ENCODE measurements around the gene RNF217.

Gene RNF217

DNA sequence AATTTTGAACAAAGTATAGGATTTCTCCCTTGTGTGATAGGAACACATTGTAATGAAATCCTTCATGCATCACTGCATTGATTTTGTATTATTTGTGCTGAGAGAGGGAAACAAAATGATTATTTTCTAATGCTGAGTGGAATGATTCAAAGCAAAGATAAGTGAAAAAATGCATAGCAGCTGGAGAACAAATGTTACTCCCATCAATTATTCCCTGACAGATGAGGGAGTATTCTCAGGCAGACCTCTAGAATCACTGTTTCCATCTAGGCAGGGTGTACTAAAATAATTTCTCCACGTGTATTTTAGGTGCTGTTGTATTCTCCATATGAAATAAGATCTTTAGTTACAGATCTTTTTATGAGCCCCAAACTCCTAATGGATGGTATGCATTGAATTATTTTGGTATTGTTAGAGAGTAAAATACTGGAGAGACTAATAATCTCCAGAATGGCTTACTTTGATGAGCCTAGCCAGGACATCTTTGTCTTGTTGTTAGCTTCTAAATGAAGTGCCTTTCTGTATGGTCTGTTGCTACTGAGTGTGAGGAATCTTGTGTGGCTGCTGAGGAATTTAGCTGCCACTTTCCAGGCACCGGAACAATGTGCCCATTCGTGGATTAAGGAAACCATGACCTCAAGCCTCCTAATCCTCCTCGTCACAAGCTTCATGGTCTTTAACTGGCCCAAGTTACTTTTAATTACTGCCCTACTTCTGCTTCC lies 39.6 kb downstream of the RNF217 start:
- Histone ChIP-seq H3K9me3 (ENCODE audit: control insufficient read depth, insufficient read depth, low read depth, low read length) (0 out of 2 replicates have a peak, but pooled peaks cover 2% of the 10 kb centered on the region), H3K4me3 (ENCODE audit: low read depth, low read length) (no peak overlapping the region), H3K27ac (ENCODE audit: low read depth, low read length) (no peak overlapping the region), H3K9ac (ENCODE audit: low read length) (no peak overlapping the region), H3K27me3 (ENCODE audit: control insufficient read depth, insufficient read depth, low read length) (no peaks in the 10 kb centered on the region), H3K4me1 (ENCODE audit: control insufficient read depth, insufficient read depth, low read length) (0 out of 2 replicates have a peak, but pooled peaks cover 12% of the 10 kb centered on the region), H3K36me3 (ENCODE audit: control insufficient read depth, insufficient read depth, low read length) (no peaks in the 10 kb centered on the region)

DNA sequence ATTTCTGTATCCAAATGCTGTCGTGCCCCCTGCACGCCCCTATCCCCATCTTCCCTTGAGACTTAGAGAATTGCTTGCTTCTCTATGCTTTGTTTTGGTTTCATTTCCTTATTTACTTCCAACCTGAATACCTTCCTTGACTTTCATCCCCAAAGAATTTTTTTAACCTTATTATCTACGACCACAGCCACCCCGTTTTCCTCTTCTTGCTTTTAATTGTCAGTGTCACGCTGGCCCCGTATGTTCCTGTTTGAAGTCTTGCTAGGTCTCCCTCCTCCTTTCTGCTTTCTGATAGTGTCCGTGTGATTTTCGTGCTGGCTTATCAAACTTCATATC lies 40.1 kb downstream of the RNF217 start:
- Histone ChIP-seq H3K4me3 (ENCODE audit: low read depth, low read length) (no peak overlapping the region), H3K27ac (ENCODE audit: low read depth, low read length) (no peak overlapping the region)

DNA sequence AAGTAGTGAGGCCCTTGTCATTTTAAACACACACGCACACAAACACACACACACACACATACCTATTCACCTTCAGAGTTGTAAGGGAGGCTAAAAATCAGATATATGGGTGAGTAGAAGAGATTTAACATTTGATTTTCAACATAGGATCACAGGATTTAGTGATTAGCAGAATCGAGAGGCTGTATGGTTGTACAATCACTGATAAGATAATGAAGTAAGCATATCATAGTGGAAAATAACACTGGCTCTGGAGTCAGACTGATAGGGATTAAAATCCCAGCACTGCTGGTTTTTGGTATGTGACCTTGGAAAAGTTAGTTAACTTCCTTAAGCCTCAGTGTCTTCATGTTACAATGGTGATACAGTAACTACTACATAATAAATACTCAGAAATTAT lies 40.8 kb downstream of the RNF217 start:
- H3K4me1 ChIP-seq (ENCODE audit: control insufficient read depth, insufficient read depth, low read length) = 0 out of 2 replicates have a peak, but pooled peaks cover 12% of the 10 kb centered on the region

More for the DNA sequence above, 40.1 kb downstream of the RNF217 start:
- 0 out of 2 replicates have a peak, but pooled peaks cover 12% of the 10 kb centered on the region for H3K4me1 ChIP-seq (ENCODE audit: control insufficient read depth, insufficient read depth, low read length)
- H3K27me3 ChIP-seq (ENCODE audit: control insufficient read depth, insufficient read depth, low read length) = no peaks in the 10 kb centered on the region
- no peaks in the 10 kb centered on the region for H3K36me3 ChIP-seq (ENCODE audit: control insufficient read depth, insufficient read depth, low read length)
- 0 out of 2 replicates have a peak, but pooled peaks cover 2% of the 10 kb centered on the region for H3K9me3 ChIP-seq (ENCODE audit: control insufficient read depth, insufficient read depth, low read depth, low read length)
- H3K9ac ChIP-seq (ENCODE audit: low read length) = no peak overlapping the region

DNA sequence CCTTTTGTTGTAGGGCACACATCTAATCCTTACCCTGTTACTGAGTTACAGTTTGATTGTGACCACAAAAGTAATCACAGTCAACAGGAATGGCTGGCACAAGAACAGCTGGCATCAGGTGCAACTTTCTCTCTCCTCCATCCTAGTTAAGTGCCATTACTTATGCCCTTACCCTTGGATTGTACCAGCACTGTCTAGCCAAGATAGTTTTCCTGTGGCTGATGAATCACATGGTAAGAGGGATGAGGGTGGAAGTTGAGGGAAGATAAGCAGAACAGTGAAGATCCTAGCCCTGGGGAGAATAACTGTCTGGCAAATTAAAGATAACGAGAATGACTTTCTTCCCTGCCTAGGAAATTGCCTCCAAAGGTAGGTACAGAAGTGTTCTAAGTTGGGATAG lies 42.0 kb downstream of the RNF217 start:
- 0 out of 2 replicates have a peak, but pooled peaks cover 2% of the 10 kb centered on the region for H3K9me3 ChIP-seq (ENCODE audit: control insufficient read depth, insufficient read depth, low read depth, low read length)
- H3K27ac ChIP-seq (ENCODE audit: low read depth, low read length) = no peak overlapping the region
- no peaks in the 10 kb centered on the region for H3K27me3 ChIP-seq (ENCODE audit: control insufficient read depth, insufficient read depth, low read length)

More for the DNA sequence above, 40.8 kb downstream of the RNF217 start:
- Histone ChIP-seq H3K27me3 (ENCODE audit: control insufficient read depth, insufficient read depth, low read length) (no peaks in the 10 kb centered on the region), H3K9me3 (ENCODE audit: control insufficient read depth, insufficient read depth, low read depth, low read length) (0 out of 2 replicates have a peak, but pooled peaks cover 2% of the 10 kb centered on the region), H3K9ac (ENCODE audit: low read length) (no peak overlapping the region), H3K36me3 (ENCODE audit: control insufficient read depth, insufficient read depth, low read length) (no peaks in the 10 kb centered on the region), H3K4me3 (ENCODE audit: low read depth, low read length) (no peak overlapping the region), H3K27ac (ENCODE audit: low read depth, low read length) (no peak overlapping the region)

DNA sequence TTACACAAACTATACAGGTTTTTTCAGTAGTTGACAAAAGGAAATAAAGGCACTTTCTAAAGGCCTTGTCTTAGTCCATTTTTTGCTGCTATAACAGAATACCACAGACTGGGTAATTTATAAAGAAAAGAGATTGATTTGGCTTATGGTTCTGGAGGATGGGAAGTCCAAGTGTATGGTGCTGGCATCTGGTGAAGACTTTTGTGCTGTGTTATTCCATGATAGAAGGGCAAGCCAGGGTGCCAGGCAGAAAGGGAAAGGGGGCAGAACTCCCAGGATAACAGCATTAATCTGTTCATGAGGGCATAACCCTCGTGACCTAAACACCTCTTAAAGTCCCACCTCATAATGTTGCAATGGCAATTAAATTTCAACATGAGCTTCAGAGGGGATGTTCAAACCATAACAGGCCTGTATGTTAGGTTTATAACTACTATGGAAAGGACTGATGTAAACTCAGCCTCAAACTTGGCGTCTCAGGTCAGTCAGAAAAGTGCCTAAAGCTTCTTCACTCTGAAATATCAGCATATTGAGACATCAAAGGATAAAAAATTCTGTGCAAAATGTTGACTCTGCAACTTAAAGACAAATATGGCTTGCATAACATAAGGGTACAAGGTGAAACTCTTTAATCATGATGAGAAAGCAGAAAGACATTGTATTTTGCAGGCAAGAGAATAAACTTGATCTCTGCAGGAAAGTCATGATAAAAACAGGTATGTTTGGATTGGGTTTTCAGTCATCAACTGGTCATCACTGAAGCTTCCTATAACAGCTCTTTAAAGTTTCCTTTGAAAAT lies 42.8 kb downstream of the RNF217 start:
- Histone ChIP-seq H3K9ac (ENCODE audit: low read length) (no peak overlapping the region), H3K4me3 (ENCODE audit: low read depth, low read length) (no peak overlapping the region), H3K27me3 (ENCODE audit: control insufficient read depth, insufficient read depth, low read length) (no peaks in the 10 kb centered on the region), H3K4me1 (ENCODE audit: control insufficient read depth, insufficient read depth, low read length) (0 out of 2 replicates have a peak, but pooled peaks cover 12% of the 10 kb centered on the region), H3K9me3 (ENCODE audit: control insufficient read depth, insufficient read depth, low read depth, low read length) (0 out of 2 replicates have a peak, but pooled peaks cover 2% of the 10 kb centered on the region), H3K36me3 (ENCODE audit: control insufficient read depth, insufficient read depth, low read length) (no peaks in the 10 kb centered on the region), H3K27ac (ENCODE audit: low read depth, low read length) (no peak overlapping the region)

More for the DNA sequence above, 42.0 kb downstream of the RNF217 start:
- Histone ChIP-seq H3K9ac (ENCODE audit: low read length) (no peak overlapping the region), H3K4me1 (ENCODE audit: control insufficient read depth, insufficient read depth, low read length) (0 out of 2 replicates have a peak, but pooled peaks cover 12% of the 10 kb centered on the region), H3K36me3 (ENCODE audit: control insufficient read depth, insufficient read depth, low read length) (no peaks in the 10 kb centered on the region), H3K4me3 (ENCODE audit: low read depth, low read length) (no peak overlapping the region)

DNA sequence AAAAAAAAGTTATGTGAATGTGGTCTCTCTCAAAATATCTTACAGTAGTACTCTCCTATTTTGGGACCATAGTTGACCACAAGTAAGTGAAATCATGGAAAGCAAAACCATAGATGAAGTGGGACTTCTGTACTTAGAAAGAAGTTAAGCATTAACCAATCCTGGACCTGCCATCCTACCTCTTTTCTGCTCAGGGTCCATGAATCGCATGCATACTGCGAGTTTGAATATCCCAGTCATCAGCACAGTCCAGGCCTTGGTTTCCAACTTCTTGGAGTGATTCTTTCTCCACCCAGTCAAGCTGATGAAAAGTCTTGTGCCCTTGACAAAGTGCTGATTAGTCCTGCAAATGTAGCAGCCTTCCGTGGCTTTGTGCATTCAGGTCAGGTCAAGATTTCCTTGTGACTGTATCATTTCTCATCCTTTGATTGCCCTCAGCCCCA lies 46.0 kb downstream of the RNF217 start:
- H3K4me1 ChIP-seq (ENCODE audit: control insufficient read depth, insufficient read depth, low read length) = no peaks in the 10 kb centered on the region

DNA sequence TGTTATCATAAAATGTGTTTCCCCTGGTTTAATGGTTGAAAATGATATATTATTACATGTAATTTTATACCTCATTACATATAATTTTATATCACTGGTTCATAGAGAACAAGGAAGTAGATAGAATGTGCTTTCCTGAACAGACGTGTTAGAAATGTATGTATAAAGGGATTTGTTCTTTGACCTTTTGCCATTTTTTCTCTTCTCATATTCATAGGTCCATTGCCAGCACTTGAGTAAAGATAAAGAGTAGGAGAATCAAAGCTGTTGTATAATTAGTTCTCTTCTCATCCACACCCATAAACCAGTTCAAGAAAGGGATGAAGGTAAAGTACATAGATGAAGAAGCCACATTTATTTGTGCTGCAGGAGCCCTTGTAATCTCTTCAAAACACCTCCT lies 46.7 kb downstream of the RNF217 start:
- H3K9ac ChIP-seq (ENCODE audit: low read length) = no peak overlapping the region
- 0 out of 2 replicates have a peak, but pooled peaks cover 2% of the 10 kb centered on the region for H3K9me3 ChIP-seq (ENCODE audit: control insufficient read depth, insufficient read depth, low read depth, low read length)
- H3K4me3 ChIP-seq (ENCODE audit: low read depth, low read length) = no peak overlapping the region
- no peak overlapping the region for H3K27ac ChIP-seq (ENCODE audit: low read depth, low read length)
- no peaks in the 10 kb centered on the region for H3K4me1 ChIP-seq (ENCODE audit: control insufficient read depth, insufficient read depth, low read length)
- no peaks in the 10 kb centered on the region for H3K36me3 ChIP-seq (ENCODE audit: control insufficient read depth, insufficient read depth, low read length)
- no peaks in the 10 kb centered on the region for H3K27me3 ChIP-seq (ENCODE audit: control insufficient read depth, insufficient read depth, low read length)

More for the DNA sequence above, 46.0 kb downstream of the RNF217 start:
- no peaks in the 10 kb centered on the region for H3K36me3 ChIP-seq (ENCODE audit: control insufficient read depth, insufficient read depth, low read length)
- no peaks in the 10 kb centered on the region for H3K27me3 ChIP-seq (ENCODE audit: control insufficient read depth, insufficient read depth, low read length)
- H3K9me3 ChIP-seq (ENCODE audit: control insufficient read depth, insufficient read depth, low read depth, low read length) = 0 out of 2 replicates have a peak, but pooled peaks cover 2% of the 10 kb centered on the region
- H3K27ac ChIP-seq (ENCODE audit: low read depth, low read length) = no peak overlapping the region
- no peak overlapping the region for H3K9ac ChIP-seq (ENCODE audit: low read length)
- H3K4me3 ChIP-seq (ENCODE audit: low read depth, low read length) = no peak overlapping the region

DNA sequence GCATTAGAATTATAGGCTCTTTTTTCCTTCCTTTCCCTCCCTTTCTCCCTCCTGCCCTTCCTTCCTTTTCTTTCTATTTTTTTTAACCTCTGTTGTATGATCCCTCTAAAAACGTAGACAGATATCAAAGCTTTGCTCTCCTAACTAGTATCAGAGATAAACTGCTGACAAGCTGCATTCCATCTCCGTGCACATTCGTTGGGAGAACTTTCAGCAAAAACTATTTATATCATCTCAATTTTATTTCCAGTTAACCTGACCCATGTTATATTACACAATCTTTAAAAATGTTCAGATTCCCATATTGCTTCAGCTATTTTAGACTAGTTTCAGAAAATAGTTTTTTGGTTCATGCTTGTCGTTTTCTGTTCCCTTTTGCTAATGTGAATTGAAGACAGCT lies 47.3 kb downstream of the RNF217 start:
- H3K27me3 ChIP-seq (ENCODE audit: control insufficient read depth, insufficient read depth, low read length) = no peaks in the 10 kb centered on the region
- H3K27ac ChIP-seq (ENCODE audit: low read depth, low read length) = no peak overlapping the region
- H3K9ac ChIP-seq (ENCODE audit: low read length) = no peak overlapping the region
- H3K36me3 ChIP-seq (ENCODE audit: control insufficient read depth, insufficient read depth, low read length) = no peaks in the 10 kb centered on the region
- H3K4me1 ChIP-seq (ENCODE audit: control insufficient read depth, insufficient read depth, low read length) = no peaks in the 10 kb centered on the region
- H3K9me3 ChIP-seq (ENCODE audit: control insufficient read depth, insufficient read depth, low read depth, low read length) = no peaks in the 10 kb centered on the region
- no peak overlapping the region for H3K4me3 ChIP-seq (ENCODE audit: low read depth, low read length)

DNA sequence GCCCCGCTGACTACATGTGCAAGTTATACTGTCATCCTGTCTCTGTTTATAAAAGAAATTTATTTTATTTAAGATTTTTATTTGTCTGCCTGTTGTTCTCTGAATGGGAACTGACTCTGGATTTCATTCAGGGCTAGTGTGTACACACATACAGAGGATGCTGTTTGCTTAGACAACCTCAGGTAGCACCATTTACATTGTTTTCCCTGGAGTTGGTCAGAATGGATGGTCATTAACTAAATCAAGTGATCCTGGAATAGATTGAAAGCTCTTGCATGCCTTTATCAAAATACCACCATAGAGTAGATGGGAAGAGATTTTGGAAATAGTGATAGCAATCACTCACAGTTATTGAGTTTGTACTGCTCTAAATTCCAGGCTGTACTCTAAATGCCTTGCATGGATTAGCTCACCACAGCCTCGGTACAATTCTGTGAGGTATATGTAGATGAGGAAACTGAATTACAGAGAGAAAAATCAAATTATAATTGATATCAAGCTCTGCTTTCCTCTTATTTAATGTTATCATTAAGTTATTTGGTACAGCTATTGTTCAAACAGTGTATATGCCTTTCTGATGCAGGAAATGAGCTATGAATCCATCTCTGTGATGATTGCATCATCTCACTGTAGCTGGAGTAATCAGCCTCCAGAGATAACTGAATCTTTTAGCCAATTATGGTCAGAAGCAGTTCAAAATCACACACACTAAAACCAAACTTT lies 51.9 kb downstream of the RNF217 start:
- H3K9me3 ChIP-seq (ENCODE audit: control insufficient read depth, insufficient read depth, low read depth, low read length) = no peaks in the 10 kb centered on the region
- no peaks in the 10 kb centered on the region for H3K27me3 ChIP-seq (ENCODE audit: control insufficient read depth, insufficient read depth, low read length)
- no peak overlapping the region for H3K4me3 ChIP-seq (ENCODE audit: low read depth, low read length)
- no peak overlapping the region for H3K9ac ChIP-seq (ENCODE audit: low read length)
- H3K36me3 ChIP-seq (ENCODE audit: control insufficient read depth, insufficient read depth, low read length) = no peaks in the 10 kb centered on the region
- H3K4me1 ChIP-seq (ENCODE audit: control insufficient read depth, insufficient read depth, low read length) = peaks cover 6% of the 10 kb centered on the region
- no peak overlapping the region for H3K27ac ChIP-seq (ENCODE audit: low read depth, low read length)

DNA sequence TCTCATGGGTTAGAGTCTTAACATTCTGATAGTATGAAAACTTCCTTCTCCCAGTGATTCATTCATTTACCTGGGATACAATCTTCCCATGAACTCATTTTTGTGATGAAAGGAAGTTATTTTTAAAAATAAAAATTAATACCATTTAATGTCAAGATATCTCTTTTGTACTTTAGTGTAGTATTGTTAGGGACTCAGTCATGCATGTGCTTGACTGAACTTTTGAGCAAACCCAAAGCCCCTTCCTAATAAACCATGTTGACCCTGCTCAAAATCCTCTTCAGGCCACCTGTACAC lies 52.4 kb downstream of the RNF217 start:
- no peak overlapping the region for H3K9ac ChIP-seq (ENCODE audit: low read length)
- H3K36me3 ChIP-seq (ENCODE audit: control insufficient read depth, insufficient read depth, low read length) = no peaks in the 10 kb centered on the region
- H3K27me3 ChIP-seq (ENCODE audit: control insufficient read depth, insufficient read depth, low read length) = no peaks in the 10 kb centered on the region
- no peaks in the 10 kb centered on the region for H3K9me3 ChIP-seq (ENCODE audit: control insufficient read depth, insufficient read depth, low read depth, low read length)
- no peak overlapping the region for H3K27ac ChIP-seq (ENCODE audit: low read depth, low read length)
- peaks cover 9% of the 10 kb centered on the region for H3K4me1 ChIP-seq (ENCODE audit: control insufficient read depth, insufficient read depth, low read length)
- H3K4me3 ChIP-seq (ENCODE audit: low read depth, low read length) = no peak overlapping the region
